GM21576 (cell line): ENCODE data around the gene KDM2B.
"Not testable (repeated sequence)": the region's sequence is repeated elsewhere in the genome, so short reads cannot be mapped to it uniquely, and the experiment has no call there.

ENCODE experiments used
- ATAC-seq: cut with Tn5 transposase; IDR thresholded peaks from one replicate; pipeline ENCODE4 v1.9.1; 2021; ENCODE audit warnings: mild to moderate bottlenecking, moderate library complexity; ENCODE audit not compliant: unreplicated experiment

KDM2B gene

DNA sequence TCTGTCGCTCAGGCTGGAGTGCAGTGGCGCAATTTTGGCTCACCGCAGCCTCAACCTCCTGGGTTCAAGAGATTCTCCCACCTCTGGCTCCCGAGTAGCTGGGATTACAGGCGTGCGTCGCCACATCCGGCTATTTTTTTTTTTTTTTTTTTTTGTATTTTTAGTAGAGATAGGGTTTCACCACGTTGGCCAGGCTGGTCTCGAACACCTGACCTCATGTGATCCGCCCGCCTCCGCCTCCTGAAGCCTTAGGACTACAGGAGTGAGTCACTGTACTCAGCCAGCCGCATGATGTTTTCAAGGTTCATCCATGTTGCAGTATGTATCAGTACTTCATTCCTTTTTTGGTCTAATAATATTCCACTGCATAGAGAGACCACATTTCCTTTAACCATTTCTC, 183.3 kb downstream of the KDM2B start:
- ATAC-seq, result no peak

DNA sequence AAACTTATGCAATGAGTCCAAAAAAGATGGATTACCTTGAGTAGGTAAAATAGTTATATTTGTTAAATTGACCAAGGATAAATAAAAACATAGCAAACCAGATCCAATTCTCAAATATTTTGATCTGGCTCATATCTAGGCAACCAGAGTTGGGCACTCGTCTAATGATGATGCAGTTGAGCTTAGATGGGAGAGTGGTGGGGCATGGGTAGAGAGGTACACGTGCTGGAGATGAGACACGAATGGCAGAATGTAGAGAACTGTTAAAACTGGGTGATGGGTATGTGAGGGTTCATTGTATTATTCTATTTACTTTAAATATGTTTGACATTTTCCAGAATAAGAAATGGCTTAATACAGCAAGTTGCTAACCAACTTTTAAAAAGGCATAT, 188.5 kb downstream of the KDM2B start:
- ATAC-seq, result no peak

DNA sequence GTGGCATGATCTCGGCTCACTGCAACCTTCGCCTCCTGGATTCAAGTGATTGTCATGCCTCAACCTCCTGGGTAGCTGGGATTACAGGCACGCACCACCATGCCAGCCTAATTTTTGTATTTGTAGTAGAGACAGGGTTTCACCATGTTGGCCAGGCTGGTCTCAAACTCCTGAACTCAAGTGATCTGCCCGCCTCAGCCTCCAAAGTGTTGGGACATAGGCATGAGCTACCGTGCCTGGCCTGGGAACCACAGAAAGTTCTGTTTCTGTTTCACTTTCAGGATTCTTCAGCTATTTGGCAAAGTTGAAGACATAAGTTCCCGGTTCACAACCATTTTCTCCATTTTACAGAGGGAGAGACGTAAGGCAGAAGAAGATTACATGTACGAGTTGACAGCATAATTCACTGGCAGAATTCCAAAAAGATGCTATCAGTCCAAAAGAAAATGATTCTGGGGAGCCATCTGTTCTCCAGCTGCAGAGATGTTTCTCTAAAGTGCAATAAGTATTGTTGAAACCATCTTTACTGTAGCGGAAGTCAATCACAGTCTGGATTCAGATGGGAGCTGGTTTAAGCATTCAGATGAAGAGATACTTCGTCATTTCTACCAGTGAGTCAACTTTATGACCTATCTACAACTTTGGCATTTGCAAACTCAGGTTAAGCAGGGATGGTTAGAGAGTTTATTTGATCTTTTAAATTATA, 189.1 kb downstream of the KDM2B start:
- no peak for ATAC-seq

DNA sequence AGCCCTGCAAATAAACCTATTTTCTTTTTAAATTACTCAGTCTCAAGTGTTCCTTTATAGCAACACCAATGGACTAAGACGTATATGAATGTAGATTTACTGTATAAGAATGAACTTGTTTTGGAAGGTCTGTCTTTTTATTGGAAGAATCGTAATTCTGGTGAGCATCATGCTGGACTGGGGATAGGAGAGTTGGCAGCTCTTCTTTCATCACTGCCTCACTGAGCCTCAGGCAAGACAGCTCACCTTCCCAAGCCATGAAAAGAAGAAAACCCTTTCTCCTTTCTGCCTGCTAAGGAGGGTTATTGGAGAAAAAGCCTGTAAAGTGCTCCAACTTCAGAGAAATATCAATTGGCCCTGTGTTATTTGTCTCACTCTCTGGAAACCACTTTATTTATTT, 190.0 kb downstream of the KDM2B start:
- no peak for ATAC-seq

DNA sequence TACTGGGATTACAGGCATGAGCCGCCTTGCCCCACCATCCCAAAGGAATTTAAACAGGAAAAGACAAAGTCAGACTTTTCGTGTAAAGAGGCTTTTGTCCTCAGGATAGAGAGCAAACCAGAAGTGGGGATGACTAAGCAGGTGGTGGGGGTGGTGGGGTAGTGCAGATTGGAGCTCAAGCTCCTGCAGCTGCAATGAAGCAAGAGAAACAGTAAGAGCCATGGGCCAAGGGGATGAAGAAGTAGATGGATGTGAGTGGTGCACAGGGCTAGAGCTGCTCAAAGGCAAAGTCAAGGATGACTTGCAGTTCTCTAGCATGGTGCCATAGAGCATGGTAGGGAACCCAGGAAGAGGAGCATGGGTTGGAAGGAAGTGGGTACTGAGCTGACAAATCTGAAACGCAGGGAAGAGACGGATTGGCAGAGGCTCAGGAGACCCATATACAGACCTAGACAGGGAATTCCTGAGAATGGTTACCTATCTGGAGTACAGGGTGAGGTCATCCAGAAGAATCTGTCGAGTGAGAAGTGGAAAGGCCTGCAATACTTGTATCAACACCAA, 192.3 kb downstream of the KDM2B start:
- ATAC-seq, result no peak

DNA sequence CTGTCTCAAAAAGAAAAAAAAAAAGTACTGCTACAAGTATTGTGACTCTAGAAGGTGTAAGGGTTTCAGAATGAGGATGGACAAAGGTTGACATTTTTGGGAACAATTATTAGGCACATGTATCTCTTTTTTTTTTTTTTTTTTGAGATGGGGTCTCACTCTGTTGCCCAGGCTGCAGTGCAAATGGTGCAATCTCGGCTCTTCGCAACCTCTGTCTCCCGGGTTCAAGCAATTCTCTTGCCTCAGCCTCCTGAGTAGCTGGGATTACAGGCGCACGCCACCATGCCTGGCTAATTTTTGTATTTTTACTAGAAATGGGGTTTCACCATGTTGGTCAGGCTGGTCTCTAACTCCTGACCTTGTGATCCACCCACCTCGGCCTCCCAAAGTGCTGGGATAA, 195.9 kb downstream of the KDM2B start:
- ATAC-seq, result not testable (repeated sequence)

DNA sequence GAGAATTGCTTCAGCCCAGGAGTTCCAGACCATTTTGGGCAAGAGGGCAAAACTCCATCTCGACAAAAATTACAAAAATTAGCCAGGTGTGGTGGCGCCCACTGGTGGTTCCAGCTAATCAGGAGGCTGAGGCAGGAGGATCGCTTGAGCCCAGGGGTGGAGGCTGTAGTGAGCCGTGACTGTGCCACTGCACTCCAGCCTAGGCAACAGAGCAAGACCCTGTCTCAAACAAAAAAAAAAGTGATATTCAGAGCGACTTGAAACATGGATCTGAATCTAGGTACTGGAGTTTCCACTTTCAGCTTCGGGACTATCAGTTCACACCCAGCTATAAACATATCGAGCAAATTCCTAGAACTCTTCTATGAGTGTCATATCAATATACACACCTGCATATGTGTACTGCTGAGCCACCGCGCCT, 197.2 kb downstream of the KDM2B start:
- no peak for ATAC-seq

DNA sequence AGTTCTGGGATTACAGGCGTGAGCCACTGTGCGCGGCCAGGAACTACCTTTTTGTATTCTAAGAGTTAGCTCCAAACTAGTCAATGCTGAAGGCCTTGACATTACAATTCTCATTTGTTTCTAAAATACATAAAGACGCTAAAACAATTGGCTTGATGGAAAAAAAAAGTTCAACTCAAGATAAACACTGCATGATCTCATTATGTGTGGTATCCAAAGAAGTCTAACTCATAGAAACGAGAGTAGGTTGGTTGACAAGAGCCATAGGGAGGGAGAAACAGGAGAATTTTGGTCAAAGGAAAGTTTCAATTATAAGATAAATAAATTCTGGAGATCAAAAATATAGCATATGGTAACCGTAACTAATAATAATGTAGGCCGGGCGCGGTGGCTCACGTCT, 200.9 kb downstream of the KDM2B start:
- ATAC-seq, result no peak
